Liver (tissue), 9 donors: ENCODE measurements around the gene SRPX2. TPM values are rescaled to one million over a fixed set of nuclear protein-coding genes. Genes with fewer than 3 reads are reported as not detected.

Experiments used
- DNase-seq: peaks from one replicate; pipeline ENCODE4 v3.0.0-alpha.2; 2017; ENCODE audit warnings: low spot score
- H3K27ac ChIP-seq, 2 donors: one replicate each; pipeline ENCODE4 v1.7.0; 2013; ENCODE audit warnings: inconsistent platforms in 2 of 2, low read length in 2 of 2, control low read depth in 1 of 2, low read depth in 1 of 2, mild to moderate bottlenecking in 1 of 2
- H3K27me3 ChIP-seq, 4 donors: one replicate each; pipeline versions ENCODE4 v1.6.1 to v1.7.0; 2013; ENCODE audit warnings: low read length in 3 of 4, inconsistent platforms in 1 of 4, mild to moderate bottlenecking in 1 of 4, moderate library complexity in 1 of 4; ENCODE audit not compliant: control insufficient read depth in 4 of 4, insufficient read depth in 4 of 4
- H3K36me3 ChIP-seq, 4 donors: one replicate each; pipeline versions ENCODE4 v1.6.1 to v1.7.0; 2013; ENCODE audit warnings: low read length in 3 of 4, mild to moderate bottlenecking in 3 of 4, low read depth in 1 of 4, moderate library complexity in 1 of 4; ENCODE audit not compliant: control insufficient read depth in 4 of 4, insufficient read depth in 3 of 4
- H3K4me1 ChIP-seq, 4 donors: one replicate each; pipeline versions ENCODE4 v1.6.1 to v1.7.0; 2013; ENCODE audit warnings: low read length in 3 of 4, mild to moderate bottlenecking in 3 of 4, moderate library complexity in 1 of 4; ENCODE audit not compliant: control insufficient read depth in 4 of 4, insufficient read depth in 4 of 4
- H3K4me3 ChIP-seq, 3 donors: one replicate each; pipeline versions ENCODE4 v1.6.1 to v1.7.0; 2013; ENCODE audit warnings: low read length in 3 of 3, control low read depth in 1 of 3, low read depth in 1 of 3, mild to moderate bottlenecking in 1 of 3
- H3K9ac ChIP-seq, 2 donors: one replicate each; pipeline ENCODE4 v1.7.0; 2013; ENCODE audit warnings: low read length in 2 of 2, mild to moderate bottlenecking in 2 of 2, moderate library complexity in 2 of 2, control low read depth in 1 of 2, low read depth in 1 of 2
- H3K9me3 ChIP-seq, 4 donors: one replicate each; pipeline versions ENCODE4 v1.6.1 to v1.7.0; 2013; ENCODE audit warnings: low read length in 3 of 4; ENCODE audit not compliant: control insufficient read depth in 4 of 4
- CTCF ChIP-seq: fragments of 150-350 bp; IDR thresholded peaks from 2 replicates; pipeline ENCODE4 v1.5.1; 2017; ENCODE audit warnings: improper control_type of control experiment, low read depth, low read length; ENCODE audit not compliant: missing input control
- EGR1 ChIP-seq, 2 donors: IDR thresholded peaks; 2 replicates each; pipeline ENCODE4 v1.6.1; 2016 to 2018; ENCODE audit warnings: antibody characterized with exemption in 2 of 2, low read depth in 2 of 2
- FOXA2 ChIP-seq: IDR thresholded peaks from 2 replicates; pipeline ENCODE4 v1.6.1; 2016; ENCODE audit warnings: antibody characterized with exemption
- HNF4A ChIP-seq, 2 donors: conservative IDR thresholded peaks; 2 replicates each; pipeline ENCODE4 v1.6.1; 2016; ENCODE audit warnings: antibody characterized with exemption in 2 of 2, mild to moderate bottlenecking in 2 of 2
- HNF4G ChIP-seq: IDR thresholded peaks from 2 replicates; pipeline ENCODE4 v1.6.1; 2016; ENCODE audit warnings: antibody characterized with exemption
- JUND ChIP-seq, 2 donors: IDR thresholded peaks; 2 replicates each; pipeline ENCODE4 v1.6.1; 2016; ENCODE audit warnings: antibody characterized with exemption in 2 of 2
- MAX ChIP-seq: IDR thresholded peaks from 2 replicates; pipeline ENCODE4 v1.6.1; 2016; ENCODE audit warnings: antibody characterized with exemption
- NR2F2 ChIP-seq: IDR thresholded peaks from 2 replicates; pipeline ENCODE4 v1.6.1; 2016; ENCODE audit warnings: antibody characterized with exemption
- RAD21 ChIP-seq, 2 donors: IDR thresholded peaks; 2 replicates each; pipeline ENCODE4 v1.6.1; 2016; ENCODE audit warnings: antibody characterized with exemption in 2 of 2, mild to moderate bottlenecking in 2 of 2
- REST ChIP-seq: IDR thresholded peaks from 2 replicates; pipeline ENCODE4 v1.6.1; 2016; ENCODE audit warnings: antibody characterized with exemption, mild to moderate bottlenecking
- RXRA ChIP-seq, 2 donors: IDR thresholded peaks; 2 replicates each; pipeline ENCODE4 v1.6.1; 2017 to 2018; ENCODE audit warnings: antibody characterized with exemption in 2 of 2, mild to moderate bottlenecking in 1 of 2
- TAF1 ChIP-seq: conservative IDR thresholded peaks from 2 replicates; pipeline ENCODE4 v1.6.1; 2016; ENCODE audit warnings: antibody characterized with exemption, mild to moderate bottlenecking
- YY1 ChIP-seq: IDR thresholded peaks from 2 replicates; pipeline ENCODE4 v1.6.1; 2016; ENCODE audit warnings: antibody characterized with exemption, mild to moderate bottlenecking
- ZBTB33 ChIP-seq: IDR thresholded peaks from 2 replicates; pipeline ENCODE4 v1.6.1; 2016; ENCODE audit warnings: antibody characterized with exemption
- WGBS: extraction: QIAGEN DNeasy Blood & Tissue Kit; methylation state at CpG from one replicate; pipeline ENCODE4 v1.1.7; 2013; 5-methylcytosine and 5-hydroxymethylcytosine counted together
- polyA plus RNA-seq, 2 donors: library from polyadenylated mRNA; stranded (reverse) in 1 of 2; unstranded in 1 of 2; fragments of 200-250 nt in 1 of 2; fragments of >200 nt in 1 of 2; fragmentation: Nextera tagmentation in 1 of 2; extraction: Ambion mirVana in 1 of 2; gene quantifications; one replicate each; pipeline versions ENCODE4 v1.2.1 to v1.2.3, GENCODE V29; 2013 to 2015
- total RNA-seq, 2 donors: library from RNA; depleted of rRNA; stranded (reverse); fragments of >200 nt; gene quantifications; one replicate each; pipeline ENCODE4 v1.2.3, GENCODE V29; 2014
- donor health status: healthy.
- donor health status: healthy.
- donor health status: healthy.
- donor health status: healthy.
- donor health status: healthy.

The SRPX2 gene
- total and polyA plus RNA-seq, 4 donors, result 0.47 to 7.8 (median 4.7) TPM

GRCh38 chrX:100647739-100648138 is 3.7 kb downstream of the SRPX2 start:
- peaks cover 13 to 45% (median 34%) of the 10 kb centered on the region in 4 donors for H3K4me1 ChIP-seq
- DNase-seq, result no peak
- WGBS, result 70% methylated on average over 2 of the region's 2 CpGs

GRCh38 chrX:100648458-100649417 is 4.7 kb downstream of the SRPX2 start:
- no peak for DNase-seq
- Histone ChIP-seq H3K4me1 (peaks cover 13 to 45% (median 34%) of the 10 kb centered on the region in 4 donors), H3K27ac (peak overlapping the region; percentile 84 to 95), H3K36me3 (no peaks in the 10 kb centered on the region), H3K4me3 (no peak overlapping the region), H3K9ac (peak overlapping the region in 1 of 2 donors; percentile 32), H3K9me3 (no peaks in the 10 kb centered on the region), H3K27me3 (peaks cover 0 to 5% (median 0%) of the 10 kb centered on the region in 4 donors)
- 35% methylated on average over 8 of the region's 8 CpGs for WGBS
- no peak for TF ChIP-seq RAD21 (IDR thresholded peaks at IDR 0.05)
- peak in 1 of 2 donors; percentile 0 for TF ChIP-seq EGR1 (IDR thresholded peaks at IDR 0.05; ENCODE audit: low read depth in 2 of 2)
- peak; percentile 86 to 89 for TF ChIP-seq HNF4A (conservative IDR thresholded peaks at IDR 0.05)
- TF ChIP-seq ZBTB33, result peak; percentile 20
- TF ChIP-seq JUND (IDR thresholded peaks at IDR 0.05), result peak in 1 of 2 donors; percentile 35
- TF ChIP-seq RXRA (IDR thresholded peaks at IDR 0.05), result peak; percentile 47 to 57
- TF ChIP-seq MAX, result peak; percentile 57
- TF ChIP-seq HNF4G, result peak; percentile 58
- TF ChIP-seq YY1, result peak; percentile 36
- peak; percentile 9 for TF ChIP-seq REST

More at GRCh38 chrX:100647739-100648138, 3.7 kb downstream of the SRPX2 start:
- Histone ChIP-seq H3K9ac (no peak overlapping the region), H3K9me3 (no peaks in the 10 kb centered on the region), H3K36me3 (no peaks in the 10 kb centered on the region), H3K27ac (peak overlapping the region; percentile 36 to 95), H3K27me3 (peaks cover 0 to 5% (median 0%) of the 10 kb centered on the region in 4 donors), H3K4me3 (no peak overlapping the region)
- TF ChIP-seq HNF4G (no peak), RAD21 (IDR thresholded peaks at IDR 0.05) (no peak), TAF1 (no peak), ZBTB33 (no peak), FOXA2 (no peak), YY1 (no peak), NR2F2 (no peak), HNF4A (conservative IDR thresholded peaks at IDR 0.05) (no peak), CTCF (no peak)
